HG03066 (cell line): ENCODE data around the gene HOXA2.

Source experiments
- ATAC-seq: cut with Tn5 transposase; IDR thresholded peaks from one replicate; pipeline ENCODE4 v1.9.1; 2021; ENCODE audit warnings: low read depth; ENCODE audit not compliant: unreplicated experiment

The HOXA2 gene

DNA sequence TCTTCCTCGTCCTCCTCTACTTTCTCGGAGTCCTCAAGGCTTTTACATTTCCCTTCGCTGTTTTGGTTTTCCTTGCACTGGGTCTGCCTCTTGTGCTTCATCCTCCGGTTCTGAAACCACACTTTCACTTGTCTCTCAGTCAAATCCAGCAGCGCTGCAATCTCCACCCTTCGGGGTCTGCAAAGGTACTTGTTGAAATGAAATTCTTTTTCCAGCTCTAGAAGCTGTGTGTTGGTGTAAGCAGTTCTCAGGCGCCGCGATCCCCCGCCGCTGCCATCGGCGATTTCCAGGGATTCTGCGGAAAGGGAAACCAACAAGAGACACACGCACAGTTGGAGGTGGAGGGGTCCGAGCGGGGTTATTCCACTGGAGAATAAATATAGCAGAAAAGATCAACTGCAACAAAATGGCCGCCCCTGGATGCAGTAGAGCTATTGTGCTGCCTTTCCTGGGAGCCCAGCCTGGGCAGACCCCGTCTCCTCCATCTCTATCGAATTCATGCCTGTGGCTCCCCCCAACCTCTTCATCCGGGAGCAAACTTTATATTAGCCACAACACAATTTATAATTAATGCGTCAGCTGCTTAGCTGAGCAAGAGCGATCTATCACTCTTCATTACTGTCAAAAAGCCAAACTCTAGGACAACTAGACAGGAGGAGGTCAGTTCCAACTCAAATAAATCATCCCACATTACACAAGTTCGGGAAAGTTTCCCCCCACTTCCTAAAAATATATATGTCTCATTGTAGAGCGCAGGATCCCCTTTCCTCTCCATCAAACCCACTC is 1.1 kb downstream of the HOXA2 start:
- ATAC-seq: no peak

DNA sequence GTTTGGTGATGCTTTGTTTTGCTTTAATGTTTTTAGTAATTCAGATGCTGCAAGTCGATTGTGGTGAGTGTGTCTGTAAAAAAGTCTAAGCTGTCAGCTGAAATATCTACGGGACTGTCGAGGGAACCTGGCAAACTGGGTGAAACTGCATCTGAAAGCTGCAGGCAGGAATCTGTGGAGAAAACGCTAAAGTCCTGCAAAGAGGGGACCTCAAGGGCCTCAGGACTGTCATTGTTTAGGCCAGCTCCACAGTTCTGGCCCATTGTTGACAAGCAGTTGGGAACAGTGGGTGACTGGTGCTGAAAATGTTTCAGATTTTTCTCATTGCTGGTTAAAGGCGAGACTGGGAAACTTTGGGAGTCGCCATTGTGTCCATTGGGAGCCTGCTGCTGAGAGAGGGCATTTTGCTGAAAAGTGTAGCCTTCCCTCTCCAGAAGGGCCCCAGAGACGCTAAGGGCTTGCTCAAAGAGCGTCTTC is 1.8 kb downstream of the HOXA2 start:
- ATAC-seq: no peak

DNA sequence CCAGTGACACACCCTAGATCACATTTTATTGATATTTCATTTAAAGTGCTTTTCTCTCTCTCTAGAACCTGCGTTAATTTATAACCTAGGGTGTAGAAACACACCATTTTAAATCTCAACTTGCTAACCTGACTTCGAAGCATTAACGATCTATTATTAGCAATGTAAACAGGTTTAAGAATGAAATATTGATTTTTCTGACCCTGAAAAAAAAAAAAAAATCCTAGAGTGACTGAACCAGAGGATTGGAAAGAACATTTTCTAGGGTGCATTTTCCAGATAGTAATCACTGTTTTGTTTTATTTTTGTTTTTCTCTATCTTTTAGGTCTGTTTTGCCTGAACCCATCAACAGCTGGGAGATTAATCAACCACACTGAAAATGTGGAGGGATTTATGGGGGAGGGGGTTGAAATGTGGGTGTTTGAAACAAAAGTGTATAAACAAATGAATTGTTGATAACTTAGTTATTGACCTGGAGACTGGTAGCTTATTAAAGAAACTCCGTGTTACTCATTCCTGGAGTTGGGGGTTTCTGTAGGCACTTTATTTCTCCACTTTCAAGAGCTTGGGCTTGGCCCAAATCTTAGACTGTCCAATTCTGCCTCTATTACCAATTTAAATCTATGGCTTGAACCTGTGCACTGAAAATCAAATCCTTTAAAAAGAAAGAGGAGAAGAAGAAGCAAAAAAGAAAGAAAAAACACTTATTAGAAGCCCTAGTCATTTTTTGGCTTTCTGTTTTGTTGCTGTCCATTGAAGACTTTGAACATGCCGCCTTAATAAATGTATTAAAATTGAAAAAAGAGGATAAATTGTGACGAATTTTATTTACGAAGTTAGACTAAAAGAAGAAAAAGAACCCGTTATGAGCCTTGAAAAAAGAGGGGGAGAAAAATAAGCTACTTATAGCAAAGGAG is 2.8 kb downstream of the HOXA2 start:
- no peak for ATAC-seq

DNA sequence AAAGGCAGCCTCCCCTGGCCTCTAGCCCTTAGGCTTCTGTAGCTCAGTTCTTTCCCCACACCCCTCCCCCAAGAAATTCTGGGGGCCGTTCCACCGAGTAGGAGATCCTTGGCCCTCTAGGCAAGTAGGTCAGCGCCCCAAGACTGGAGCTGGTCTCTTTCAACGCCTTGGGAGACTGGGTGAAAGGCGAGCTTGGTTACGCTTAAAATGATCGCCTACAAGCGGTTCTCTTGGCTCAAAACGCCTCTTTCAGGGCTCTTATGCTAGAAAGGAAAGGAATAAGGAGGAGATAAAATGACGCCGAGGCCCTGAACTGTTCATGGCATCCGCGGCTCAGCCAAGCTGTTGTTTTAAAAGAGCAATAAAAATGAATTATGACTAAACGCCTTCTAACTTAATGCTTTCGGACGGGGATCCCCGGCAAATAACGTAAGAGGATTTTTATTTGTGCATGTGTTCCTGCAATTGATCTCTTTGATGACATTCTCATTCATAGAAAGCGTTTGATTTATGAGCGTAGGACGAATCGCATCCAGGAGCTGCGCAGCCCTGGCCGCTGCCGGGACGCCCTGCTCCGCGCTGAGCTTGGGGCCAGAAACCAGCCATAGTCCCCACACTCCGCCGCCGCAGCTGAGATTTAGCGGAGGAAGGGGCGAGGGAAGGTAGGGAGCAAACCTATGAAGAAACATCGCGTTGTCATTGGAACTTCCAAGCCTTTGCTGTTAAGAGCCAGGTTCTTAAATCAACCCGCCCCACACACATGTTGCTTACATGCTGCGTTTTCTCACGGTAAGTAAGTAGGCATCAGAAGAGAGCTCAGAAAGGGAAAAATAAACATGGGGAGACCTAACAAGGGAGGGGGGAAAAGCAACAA is 3.7 kb downstream of the HOXA2 start:
- ATAC-seq: no peak

DNA sequence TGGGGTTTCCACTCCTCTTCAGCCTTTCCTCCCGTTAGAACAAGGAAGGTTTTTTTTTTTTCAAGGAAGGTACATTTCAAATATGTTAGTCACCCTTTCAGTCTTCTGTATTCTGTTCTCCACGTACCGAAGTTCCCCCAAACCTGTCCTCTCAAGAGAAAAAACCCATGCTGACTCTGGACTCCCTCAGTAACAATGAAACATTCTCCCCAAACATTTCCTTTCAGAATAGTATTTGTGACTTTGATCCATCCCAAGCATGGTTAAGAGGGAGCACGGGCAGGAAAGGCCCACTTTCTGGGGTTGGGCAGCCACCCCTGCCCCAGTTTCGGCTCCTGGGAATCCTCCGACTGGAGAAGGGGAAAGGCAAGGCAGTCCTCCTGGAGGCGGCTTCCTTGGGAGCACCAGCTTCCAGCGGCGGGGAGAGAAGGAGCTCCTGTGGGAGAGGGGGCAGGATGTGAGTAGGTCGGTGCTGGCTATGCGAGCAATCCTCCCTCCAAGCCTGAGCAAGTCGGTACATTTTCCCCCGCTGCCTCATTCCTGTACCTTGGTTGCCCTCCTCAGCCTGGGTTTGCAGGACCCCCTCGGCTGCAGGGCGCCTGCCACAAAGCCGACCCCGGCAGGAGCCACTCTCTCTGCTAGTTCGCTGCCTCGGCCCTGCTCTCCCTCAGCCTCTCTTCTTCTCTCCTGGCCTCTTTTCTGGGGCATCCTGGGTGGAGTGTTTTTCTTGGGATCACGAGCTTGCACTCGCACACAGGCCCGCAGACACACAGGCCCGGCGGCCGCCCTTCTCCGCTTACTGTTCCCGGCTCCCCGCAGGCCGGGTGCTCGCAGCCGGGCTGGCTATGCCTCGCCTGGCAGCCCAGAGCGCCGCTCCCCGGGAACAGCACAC is 4.6 kb downstream of the HOXA2 start:
- no peak for ATAC-seq

DNA sequence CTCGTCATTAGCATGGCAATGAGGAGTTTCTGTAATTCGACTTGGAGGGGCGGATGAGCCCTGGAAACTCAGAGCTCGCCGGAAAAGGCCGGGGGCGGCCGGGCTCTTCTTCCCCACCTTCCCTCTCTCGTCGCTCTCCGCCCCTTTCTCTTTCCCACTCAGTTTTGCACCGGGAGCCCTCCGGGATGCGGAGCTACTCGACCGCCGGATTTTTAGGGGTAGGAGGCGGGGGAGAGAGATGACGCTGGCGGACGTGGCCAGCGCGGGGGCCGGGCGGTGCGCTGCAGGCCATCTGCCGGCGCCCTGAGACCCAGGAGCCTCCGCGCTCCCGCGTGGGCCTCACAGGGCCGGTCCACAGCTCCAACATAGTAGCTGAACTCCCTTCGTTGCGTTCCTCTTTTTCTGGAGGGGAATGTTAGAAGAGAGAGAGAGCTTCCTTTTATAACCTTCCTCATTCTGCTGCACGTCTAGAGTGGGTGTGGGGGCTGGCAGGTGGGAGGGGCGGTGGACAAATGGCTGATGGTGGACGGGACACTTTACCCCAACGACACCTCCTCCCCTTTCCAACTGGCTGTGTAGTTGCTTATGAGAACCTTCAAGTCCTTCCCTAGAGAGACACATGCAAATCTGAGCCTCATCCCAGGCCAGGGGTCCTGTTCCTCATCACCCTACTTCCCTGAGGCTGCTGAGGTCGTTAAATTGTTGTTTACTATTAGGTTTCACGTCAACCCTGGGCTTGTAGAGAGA is 5.5 kb downstream of the HOXA2 start:
- ATAC-seq: no peak

DNA sequence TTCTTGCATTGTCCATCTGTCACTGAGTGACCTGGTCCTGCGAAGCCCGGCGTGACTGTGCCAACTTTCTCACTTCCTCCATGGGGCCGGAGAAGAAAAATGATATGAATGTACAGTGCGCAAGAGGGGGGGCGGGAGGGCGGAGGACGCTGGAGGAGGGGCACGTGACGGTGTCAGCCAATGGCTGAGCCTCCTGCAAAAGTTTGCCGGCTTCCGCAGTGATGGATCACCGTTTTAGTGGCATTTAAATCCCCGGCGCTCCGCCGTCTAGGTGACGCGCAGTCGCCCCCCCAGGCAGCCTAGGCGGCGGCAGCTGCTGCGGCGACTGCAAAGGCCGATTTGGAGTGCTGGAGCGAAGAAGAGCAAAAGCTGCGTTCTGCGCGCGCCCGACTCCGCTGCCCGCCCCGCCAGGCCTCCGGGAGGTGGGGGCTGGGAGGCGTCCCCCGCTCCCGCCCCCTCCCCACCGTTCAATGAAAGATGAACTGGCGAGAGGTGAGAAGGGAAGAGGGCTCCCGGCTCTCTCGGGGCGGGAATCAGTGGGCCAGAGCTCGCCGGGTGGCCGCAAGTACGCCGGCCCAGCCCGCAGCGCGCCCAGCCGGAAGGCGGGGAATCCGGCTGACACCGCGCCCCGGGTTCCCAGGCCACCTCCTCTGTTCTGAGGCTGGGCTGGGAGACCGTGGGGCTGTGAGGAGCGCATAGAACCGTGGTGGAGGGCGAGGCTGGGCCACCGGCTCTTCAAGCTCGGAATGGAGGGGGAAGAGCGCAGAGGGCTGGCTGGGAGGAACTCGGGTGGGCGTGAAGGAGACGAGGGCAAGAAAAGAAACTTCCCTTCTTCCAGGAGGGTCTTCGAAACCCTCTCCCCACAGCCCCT is 6.4 kb downstream of the HOXA2 start, which contains the start of gene HOXA1:
Gene HOXA1 (minus strand): TSS at position 104 of the 871 bp plus-strand sequence. CDS start 88 bp downstream, at position 16.
- ATAC-seq: peak; percentile 88

DNA sequence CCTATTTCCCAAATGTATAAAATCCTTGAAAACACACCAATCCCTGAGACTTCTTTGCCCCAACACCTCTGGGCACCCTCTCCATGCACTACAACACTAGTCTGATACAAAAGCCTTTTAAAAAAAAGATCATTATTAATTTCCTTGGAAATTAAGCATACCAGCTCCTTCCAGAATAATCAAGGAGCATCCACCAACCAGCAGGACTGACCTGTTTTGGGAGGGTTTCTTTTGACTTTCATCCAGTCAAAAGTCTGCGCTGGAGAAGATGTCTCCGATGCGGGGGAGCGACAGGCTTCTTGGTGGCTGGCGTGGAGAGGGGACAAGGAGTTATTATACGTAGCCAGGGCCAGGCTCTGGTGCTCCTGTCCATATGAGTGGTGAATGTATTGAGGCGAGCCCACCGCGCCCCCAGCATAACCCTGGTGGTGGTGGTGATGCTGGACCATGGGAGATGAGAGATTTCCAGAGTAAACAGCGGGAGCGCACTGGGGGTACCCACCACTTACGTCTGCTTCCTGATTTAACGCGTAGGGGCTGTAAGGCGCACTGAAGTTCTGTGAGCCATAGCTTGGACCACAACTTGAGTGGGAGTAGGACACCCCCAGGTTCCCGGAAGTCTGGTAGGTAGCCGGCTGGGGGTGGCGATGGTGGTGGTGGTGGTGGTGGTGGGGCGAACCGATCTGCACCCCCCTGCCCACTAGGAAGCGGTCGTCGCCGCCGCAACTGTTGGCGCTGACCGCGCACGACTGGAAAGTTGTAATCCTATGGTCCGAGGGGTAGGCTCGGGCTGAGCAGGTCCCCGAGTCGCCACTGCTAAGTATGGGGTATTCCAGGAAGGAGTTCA is 7.2 kb downstream of the HOXA2 start:
- ATAC-seq: peak; percentile 6

DNA sequence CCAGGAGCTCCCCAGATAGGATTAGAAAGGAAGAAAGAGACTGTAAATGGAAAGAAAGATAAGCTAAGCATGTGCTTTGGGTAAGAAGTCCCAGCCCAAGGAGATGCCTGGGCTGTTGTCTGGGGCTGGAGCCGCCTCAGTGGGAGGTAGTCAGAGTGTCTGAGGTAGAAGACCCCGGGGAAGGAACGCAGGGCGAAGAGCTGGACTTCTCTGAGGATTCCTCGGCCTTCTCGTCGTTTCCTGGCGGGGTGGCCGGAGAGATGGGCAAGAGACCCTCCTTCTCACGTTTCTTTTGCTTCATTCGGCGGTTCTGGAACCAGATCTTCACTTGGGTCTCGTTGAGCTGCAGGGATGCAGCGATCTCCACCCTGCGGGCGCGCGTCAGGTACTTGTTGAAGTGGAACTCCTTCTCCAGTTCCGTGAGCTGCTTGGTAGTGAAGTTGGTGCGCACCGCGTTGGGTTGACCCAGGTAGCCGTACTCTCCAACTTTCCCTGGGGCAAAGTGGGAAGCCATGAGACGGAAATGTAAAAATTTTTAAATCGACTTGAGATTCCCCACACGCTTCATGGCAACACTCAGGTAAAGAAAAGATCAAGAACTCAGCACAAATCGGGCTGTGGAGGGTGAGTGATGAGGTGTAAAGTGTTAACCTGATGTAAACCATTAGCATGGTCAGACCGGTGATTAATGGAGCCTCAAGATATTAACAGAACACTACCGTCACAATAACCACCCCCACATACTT is 8.0 kb downstream of the HOXA2 start:
- no peak for ATAC-seq

DNA sequence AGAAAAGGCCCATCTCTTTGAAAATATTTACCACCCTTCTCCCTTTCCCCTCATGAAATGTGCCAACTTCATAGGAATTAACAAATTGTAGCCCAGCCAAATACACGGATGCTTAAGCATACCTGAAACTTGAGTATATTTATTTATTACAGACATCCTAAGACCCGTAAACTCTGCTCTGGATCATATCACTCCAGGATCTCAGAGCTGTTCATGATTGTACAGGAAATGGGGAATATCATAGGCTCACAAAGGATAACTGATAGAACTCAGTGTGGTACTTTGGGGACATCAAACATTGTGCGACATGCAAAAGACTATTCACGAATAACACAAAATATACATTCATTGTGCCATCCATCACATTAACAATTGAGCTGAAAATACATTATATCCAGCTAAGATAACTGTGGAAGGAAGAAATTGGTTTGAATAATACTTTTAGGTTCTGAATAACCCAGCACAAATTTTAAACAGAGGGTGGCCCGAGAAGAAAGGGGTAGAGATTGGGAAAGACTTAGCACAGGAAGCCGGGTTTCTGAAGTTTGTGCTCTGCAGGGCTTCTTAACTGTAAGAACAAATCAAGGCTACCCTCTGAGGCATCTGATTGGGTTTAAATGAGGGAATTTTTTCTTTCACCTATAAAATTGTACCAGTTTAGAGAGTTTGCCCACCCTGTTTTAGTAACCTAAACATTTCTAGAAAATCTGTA is 9.1 kb downstream of the HOXA2 start:
- no peak for ATAC-seq

DNA sequence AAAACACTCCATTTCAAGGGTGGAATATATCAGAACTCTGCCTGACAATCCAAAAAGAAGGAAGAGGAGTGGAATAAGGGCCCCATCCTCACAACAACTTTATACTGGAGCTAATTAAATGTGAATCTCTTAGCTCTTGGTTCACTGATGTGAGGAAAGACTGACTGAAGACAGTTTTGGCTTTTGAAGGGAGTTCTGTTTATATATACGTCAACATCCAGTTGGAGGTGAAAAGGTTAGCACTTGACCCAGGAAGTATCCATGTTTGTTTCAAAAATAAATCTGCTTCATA is 9.7 kb downstream of the HOXA2 start:
- ATAC-seq: no peak

DNA sequence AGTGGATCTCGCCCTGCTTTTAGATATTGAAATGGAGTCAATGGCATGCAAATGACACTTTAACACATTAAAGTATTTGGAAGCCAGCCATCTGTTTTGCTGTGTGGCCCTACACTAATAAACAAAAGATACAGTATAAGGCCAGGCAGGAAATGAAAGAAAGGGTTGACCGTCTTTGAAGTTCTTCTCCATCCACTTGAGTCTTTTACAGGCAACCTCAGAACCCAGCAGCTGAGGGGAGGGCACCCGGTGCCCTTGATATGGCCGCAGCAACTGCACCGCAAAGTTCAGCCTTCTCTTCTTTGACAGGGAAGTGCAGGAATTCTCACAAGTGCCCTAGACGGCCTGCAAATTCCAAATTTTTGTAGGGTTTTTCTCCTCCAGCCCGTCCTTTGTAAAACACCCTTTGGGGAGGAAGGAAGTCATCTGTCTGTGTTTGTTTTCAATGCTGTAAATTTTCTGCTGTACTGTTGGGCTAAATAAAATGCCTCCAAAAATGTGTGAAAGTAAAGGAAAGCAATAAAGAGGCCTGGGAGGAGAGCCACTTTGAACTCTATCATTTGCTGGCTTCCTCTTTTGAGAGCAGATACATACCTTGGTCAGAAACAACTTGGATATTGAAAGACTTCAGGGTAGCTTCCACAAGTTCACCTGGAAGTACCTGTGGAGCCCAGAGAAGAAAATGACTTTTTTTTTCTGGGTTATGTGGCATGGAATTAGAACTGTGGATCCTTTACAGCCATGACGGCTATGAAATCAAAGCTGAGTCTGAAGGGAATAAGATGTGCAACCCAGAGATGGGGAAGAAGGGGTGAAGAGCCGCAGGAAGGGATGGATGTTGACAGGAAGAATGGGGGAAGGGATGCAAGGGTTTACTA is 10.3 kb downstream of the HOXA2 start:
- no peak for ATAC-seq

DNA sequence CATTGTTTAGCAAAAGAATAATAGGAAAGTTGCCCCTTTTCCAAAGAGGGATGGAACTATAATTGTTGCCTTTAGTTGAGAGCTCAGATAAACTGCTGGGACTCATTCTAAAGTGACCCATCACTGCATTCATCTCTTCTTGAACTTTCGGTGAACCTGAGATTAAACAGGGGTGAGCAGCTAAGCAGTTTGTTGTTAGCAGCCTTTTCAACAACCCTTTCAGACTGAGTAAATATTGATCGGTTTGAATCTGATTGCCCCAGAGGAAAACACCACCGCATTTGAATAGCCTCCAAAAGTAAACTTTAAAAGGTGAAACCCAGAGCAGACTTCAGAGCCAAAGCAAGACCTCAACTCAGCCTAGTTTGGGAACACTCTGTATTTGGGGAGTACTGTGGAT is 11.4 kb downstream of the HOXA2 start:
- ATAC-seq: no peak

DNA sequence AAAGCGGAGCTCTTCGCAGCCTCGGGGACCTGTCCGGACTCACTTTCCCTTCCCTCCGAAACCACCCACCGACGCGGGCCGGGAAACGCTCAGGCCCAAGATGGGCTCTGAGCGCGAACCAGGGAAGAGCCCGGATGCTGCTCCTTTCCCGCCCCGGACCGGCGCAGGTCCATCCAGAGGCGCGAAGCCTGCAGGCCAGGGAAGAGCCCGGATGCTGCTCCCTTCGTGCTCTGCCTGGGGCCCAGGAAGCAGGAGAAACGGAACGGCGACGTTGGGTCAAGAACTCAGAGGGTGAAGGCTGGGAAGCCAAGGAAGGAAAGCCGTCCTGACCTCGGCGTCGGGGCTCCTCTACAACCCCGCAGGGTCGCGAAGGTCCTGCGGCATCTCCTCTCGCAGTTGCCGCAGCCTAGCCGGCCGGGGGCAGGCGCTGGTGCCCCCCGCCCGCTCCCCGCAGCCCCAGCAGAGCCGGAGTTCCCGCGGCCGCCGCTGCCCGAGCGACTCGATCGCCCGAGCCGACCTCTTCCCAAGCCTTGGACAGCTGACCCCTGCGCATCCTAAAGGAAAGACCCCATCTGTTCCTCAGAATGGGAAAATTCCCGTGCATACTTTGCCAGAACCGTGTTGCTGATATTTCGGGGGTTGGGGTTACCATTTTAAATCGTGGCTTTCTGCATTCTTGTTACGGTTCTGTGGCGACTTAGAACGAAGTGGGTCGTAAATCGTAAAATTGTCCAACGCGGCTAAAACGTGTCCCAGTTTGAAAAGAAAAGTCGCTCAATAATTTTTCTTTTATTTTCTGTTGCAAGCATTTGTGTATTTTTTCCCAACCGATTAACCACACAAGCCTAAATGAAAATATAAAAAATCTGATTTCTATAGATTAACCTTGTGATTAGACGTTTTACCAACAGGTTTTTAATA is 14.2 kb downstream of the HOXA2 start:
- ATAC-seq: no peak
